ENCODE data around the gene FCMR.

Gene FCMR, protein sequence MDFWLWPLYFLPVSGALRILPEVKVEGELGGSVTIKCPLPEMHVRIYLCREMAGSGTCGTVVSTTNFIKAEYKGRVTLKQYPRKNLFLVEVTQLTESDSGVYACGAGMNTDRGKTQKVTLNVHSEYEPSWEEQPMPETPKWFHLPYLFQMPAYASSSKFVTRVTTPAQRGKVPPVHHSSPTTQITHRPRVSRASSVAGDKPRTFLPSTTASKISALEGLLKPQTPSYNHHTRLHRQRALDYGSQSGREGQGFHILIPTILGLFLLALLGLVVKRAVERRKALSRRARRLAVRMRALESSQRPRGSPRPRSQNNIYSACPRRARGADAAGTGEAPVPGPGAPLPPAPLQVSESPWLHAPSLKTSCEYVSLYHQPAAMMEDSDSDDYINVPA

DNA sequence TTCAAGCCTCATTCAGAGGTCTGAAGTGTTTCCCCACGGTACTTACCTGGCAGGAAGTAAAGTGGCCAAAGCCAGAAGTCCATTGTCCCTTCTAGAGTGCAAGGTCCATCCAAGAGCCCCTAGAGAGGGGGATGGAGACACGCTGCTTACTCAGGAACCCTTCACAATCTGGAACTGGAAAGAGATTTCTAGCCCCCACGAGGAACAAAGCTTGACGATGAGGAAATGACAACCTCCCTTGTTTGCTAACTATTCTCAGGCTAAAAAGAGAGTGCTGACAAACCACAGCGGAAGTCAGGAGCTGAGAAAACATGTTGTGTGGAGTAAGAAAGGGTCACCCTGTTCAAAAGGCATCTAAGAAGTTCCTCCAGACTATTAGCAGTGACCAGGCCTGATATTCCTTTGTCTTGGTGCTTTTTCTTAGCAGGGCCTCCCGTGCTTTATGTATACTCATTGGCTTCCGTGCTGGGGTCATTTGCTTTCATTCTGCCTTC, at the start of gene FCMR:
TSS of gene FCMR (minus strand) at position 170 of the 494 bp plus-strand sequence. CDS start at position 83, 87 bp downstream.
- Mint-ChIP-seq H3K36me3 (ENCODE audit: low read depth) (peaks cover 19% of the 10 kb centered on the region), H3K9me3 (no peaks in the 10 kb centered on the region), H3K4me3 (no peak within 1 kb of the TSS), H3K27me3 (no peaks in the 10 kb centered on the region), H3K4me1 (peaks cover 33% of the 10 kb centered on the region), H3K27ac (no peak within 1 kb of the TSS)
- ATAC-seq, result no peak
- DNase-seq, result no peak

DNA sequence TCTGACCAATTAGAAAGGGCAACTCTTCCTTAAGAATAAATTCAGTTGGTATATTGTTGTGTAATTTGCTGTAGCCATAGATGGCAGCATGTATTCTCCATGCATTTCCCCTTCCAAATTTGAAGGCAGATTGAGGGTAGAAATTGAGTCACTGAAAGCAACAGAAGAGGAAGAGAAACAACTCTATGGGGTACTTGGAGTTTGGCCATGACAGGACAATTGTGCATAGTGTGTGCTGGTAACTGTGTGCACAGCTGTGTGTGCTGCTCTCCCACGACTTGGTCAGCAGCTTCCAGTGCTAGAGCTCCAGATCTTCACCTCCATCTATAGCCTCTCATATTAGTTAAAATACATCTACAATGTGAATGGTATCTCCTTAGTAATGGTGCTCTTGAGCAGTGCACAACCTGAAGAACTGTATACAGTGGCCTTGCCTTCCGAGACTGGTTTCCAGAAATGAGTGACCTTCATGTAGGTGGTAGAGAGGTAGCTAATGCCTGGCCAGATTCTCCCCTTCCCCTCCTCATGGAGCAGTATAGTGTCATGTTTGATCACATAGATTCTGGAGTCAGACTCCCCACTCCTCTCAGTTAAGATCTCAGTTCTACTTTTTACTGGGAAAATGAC, 49.4 kb upstream of the FCMR start:
- H3K27ac Mint-ChIP-seq, result no peak overlapping the region
- DNase-seq (no peak), ATAC-seq (no peak)
- no peaks in the 10 kb centered on the region for H3K36me3 Mint-ChIP-seq (ENCODE audit: low read depth)
- H3K4me3 Mint-ChIP-seq, result no peak overlapping the region
- H3K27me3 Mint-ChIP-seq, result no peaks in the 10 kb centered on the region
- peaks cover 19% of the 10 kb centered on the region for H3K4me1 Mint-ChIP-seq
- no peaks in the 10 kb centered on the region for H3K9me3 Mint-ChIP-seq

DNA sequence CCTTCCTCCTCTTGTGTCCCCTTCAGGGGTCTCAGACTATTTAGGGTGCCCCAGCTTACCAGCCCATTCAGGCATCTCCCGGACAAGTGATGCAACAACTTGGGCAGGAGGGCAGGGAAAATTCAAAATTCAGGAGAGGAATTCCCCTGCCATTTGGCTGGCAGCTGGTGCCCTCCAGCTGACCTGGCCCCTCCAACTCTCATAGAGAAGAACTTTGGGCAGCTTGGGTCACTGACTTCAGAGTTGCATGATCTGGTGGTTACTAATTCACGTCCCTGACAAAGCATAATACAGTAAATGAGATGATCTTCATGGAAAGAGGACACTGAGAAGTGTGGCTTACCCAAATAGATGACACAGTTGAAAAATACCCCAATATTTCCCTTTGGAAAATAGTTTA, 48.7 kb upstream of the FCMR start, which contains the start of gene FCAMR:
TSS of gene FCAMR (minus strand) at position 15 of the 400 bp plus-strand sequence. CDS start 335 bp downstream, outside the sequence.
- H3K9me3 Mint-ChIP-seq, result no peaks in the 10 kb centered on the region
- no peaks in the 10 kb centered on the region for H3K36me3 Mint-ChIP-seq (ENCODE audit: low read depth)
- no peak within 1 kb of the TSS for H3K4me3 Mint-ChIP-seq
- no peak for ATAC-seq
- H3K27me3 Mint-ChIP-seq, result no peaks in the 10 kb centered on the region
- H3K27ac Mint-ChIP-seq, result no peak within 1 kb of the TSS
- H3K4me1 Mint-ChIP-seq, result peaks cover 19% of the 10 kb centered on the region
- DNase-seq, result no peak

DNA sequence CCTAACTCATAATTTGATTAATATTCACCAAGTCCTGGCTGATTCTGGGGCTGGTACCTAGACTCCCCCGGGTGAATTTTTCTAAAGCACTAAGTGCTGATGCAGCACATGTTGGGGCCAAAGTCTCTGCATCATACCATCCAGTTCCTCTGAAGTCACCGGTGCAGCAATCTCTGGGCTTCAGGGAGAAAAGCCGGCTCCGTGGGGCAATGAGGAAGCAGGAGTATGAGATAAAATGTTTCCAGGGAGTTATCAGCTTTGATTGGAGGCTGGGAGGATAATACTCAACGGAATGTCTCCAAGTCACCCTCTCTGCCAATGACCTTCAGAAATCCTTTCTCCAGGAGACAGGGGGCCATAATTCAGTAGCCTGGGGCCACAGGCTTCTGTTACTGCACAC, 47.3 kb upstream of the FCMR start:
- Mint-ChIP-seq H3K4me3 (no peak overlapping the region), H3K9me3 (no peaks in the 10 kb centered on the region)
- DNase-seq, result no peak

DNA sequence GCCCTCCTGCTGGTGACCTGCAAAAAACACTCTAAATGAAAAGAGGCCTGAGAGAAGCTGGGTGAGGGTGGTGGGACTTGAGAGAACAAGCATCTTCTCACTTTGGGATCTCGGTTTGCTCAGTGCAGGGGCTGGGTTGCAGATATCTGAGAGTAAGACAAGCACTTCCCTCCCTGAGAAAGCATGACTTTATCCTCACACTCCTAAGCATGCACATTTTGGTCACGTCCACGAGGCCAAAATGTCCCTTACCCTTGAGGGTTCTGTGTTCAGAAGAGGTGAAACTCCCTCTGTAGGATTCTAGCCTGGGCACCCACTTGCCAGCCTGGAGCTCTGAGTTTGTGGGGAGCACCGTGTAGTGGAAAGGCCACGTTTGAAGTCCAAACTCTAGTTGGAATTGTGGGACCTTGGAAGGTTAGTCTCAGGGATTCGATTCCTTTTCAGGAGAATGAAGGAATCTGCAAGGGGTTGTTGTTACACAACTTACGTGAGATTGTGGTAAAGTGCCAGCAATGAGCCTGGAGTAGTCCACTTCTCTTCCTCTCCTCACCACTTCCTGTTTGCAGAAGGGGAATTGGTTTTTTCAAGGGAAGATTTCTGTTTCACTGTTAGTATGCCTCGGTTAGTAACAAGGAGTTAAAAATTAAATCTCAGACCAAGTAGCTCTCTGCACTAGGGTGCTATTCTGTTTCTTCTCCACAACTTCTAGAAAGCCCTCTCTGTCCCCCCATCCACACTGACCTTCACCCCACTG, 45.5 kb upstream of the FCMR start:
- Mint-ChIP-seq H3K4me1 (peaks cover 29% of the 10 kb centered on the region), H3K4me3 (no peak overlapping the region), H3K27me3 (no peaks in the 10 kb centered on the region), H3K9me3 (no peaks in the 10 kb centered on the region), H3K36me3 (ENCODE audit: low read depth) (no peaks in the 10 kb centered on the region), H3K27ac (no peak overlapping the region)
- ATAC-seq (peak; percentile 38), DNase-seq (no peak)

More for the DNA sequence above, 47.3 kb upstream of the FCMR start:
- H3K27ac Mint-ChIP-seq, result no peak overlapping the region
- no peak for ATAC-seq
- H3K4me1 Mint-ChIP-seq, result peaks cover 19% of the 10 kb centered on the region
- no peaks in the 10 kb centered on the region for H3K36me3 Mint-ChIP-seq (ENCODE audit: low read depth)
- no peaks in the 10 kb centered on the region for H3K27me3 Mint-ChIP-seq

DNA sequence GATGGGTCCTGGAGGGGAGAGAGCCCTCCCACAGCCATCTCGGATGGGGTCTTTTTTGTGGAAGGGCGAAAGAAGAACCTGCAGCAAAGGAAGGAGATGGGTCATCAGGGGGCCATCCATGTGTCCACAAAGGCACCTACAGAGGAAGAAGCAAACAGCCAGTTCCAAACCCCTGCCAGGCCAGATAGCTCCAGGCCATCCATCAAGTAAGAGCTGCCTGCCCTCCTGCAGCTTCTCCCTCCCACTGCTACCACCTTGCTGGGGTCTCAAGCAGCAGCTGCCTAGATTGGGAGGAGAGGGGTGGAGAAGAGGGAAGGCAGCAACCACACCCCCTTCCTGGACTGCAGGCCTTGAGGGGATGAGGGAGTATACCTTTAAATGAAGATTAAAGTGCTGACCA, 44.0 kb upstream of the FCMR start:
- Mint-ChIP-seq H3K27me3 (no peaks in the 10 kb centered on the region), H3K9me3 (no peaks in the 10 kb centered on the region), H3K4me1 (peaks cover 33% of the 10 kb centered on the region), H3K36me3 (ENCODE audit: low read depth) (no peaks in the 10 kb centered on the region), H3K4me3 (no peak overlapping the region), H3K27ac (no peak overlapping the region)
- DNase-seq, result no peak
- no peak for ATAC-seq

DNA sequence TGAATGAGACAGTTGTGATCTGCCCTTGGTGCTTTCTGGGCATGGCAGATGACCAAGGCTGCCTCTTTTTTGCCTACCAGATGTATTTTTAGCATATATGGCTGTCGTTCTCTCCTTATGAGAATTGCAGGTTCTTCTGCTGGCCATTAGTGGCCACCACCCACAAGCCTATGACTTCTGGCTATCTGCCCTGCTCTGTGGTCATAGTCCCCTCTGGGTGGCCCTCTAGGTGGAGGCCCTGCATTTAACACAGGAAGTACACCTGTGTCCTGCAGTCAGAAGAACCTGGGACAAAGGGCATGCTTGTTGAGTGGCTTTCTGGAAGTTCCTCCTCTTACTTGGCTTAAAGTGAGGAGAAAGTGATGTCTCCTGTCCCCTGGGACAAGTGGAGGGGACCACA, 42.0 kb upstream of the FCMR start:
- Mint-ChIP-seq H3K36me3 (ENCODE audit: low read depth) (no peaks in the 10 kb centered on the region), H3K27ac (no peak overlapping the region), H3K27me3 (peaks cover 3% of the 10 kb centered on the region), H3K4me1 (peaks cover 33% of the 10 kb centered on the region), H3K9me3 (no peaks in the 10 kb centered on the region), H3K4me3 (no peak overlapping the region)
- no peak for DNase-seq
- no peak for ATAC-seq

DNA sequence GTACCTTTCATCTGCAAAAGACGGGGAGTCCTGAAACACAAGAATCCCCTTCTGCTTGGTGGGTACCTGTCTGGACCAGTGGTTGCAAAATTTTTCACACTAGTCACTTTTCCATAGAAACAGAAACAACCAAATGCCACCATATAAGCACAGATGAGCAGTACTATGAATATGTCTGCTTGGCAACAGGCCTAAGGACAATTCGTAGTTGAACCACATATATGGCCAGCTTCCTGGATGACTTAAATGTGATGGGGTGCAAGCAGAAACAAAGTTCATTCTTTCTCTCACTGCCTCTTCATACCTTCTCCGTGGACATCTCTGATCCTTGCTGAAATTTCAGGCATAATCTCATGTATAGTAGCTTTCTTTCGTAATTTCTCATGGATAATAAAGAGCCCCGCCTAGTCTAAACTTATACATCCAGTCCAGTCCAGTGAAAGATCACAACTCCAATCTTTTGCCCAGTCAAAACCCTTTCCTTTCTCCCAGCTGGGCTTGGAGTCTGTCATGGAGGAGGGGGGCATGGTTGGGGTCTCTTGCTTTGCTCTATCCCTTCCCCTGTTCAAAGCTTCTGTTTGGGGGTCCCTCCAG, 41.5 kb upstream of the FCMR start:
- Mint-ChIP-seq H3K4me1 (peaks cover 30% of the 10 kb centered on the region), H3K27me3 (peaks cover 3% of the 10 kb centered on the region), H3K36me3 (ENCODE audit: low read depth) (no peaks in the 10 kb centered on the region), H3K27ac (no peak overlapping the region), H3K9me3 (no peaks in the 10 kb centered on the region), H3K4me3 (no peak overlapping the region)
- peak; percentile 47 for ATAC-seq
- no peak for DNase-seq

DNA sequence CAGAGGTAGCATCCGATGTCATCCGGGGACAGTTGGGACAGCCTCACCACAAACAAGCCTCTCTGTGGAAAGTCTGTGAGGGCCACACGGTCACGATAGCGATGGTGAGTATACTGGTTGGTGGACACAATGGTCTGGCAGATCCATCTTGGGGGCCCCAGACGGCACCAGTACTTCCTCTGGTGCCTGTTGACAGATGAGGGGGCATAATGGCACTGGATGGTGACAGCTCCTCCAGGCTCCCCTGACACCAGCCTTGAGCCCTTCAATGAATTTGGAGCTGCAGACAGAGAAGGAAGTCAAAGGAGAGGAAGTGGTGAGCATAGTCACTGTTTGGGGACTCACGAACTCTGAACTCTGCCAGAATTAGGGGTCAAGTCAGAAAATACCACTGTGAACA, 40.5 kb upstream of the FCMR start:
- H3K27ac Mint-ChIP-seq, result no peak overlapping the region
- peaks cover 21% of the 10 kb centered on the region for H3K4me1 Mint-ChIP-seq
- H3K27me3 Mint-ChIP-seq, result peaks cover 3% of the 10 kb centered on the region
- no peak for ATAC-seq
- H3K9me3 Mint-ChIP-seq, result no peaks in the 10 kb centered on the region
- H3K4me3 Mint-ChIP-seq, result no peak overlapping the region
- H3K36me3 Mint-ChIP-seq (ENCODE audit: low read depth), result no peaks in the 10 kb centered on the region
- DNase-seq, result no peak

DNA sequence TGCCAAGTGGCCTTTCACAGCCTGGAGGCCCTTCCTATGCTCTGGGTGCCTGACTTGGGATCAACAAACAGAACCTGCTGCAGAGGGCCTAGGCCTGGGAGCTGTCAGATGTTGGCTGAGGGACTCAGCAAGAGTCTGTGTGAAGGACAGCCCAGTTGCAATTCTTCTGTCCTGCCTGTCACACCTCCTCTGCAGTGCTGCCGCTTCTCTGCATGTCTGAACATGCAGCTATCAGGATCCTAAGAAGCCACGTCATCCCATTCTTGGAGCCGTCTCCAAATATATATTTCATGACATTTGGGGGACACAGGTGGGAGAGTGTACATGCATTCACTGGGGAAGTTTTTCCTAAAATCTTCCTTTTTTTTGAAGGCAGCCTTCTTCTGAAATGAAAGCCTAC, 39.9 kb upstream of the FCMR start:
- no peak overlapping the region for H3K27ac Mint-ChIP-seq
- H3K9me3 Mint-ChIP-seq, result no peaks in the 10 kb centered on the region
- DNase-seq (no peak), ATAC-seq (no peak)
- no peak overlapping the region for H3K4me3 Mint-ChIP-seq
- H3K36me3 Mint-ChIP-seq (ENCODE audit: low read depth), result no peaks in the 10 kb centered on the region
- peaks cover 3% of the 10 kb centered on the region for H3K27me3 Mint-ChIP-seq
- H3K4me1 Mint-ChIP-seq, result peaks cover 16% of the 10 kb centered on the region

DNA sequence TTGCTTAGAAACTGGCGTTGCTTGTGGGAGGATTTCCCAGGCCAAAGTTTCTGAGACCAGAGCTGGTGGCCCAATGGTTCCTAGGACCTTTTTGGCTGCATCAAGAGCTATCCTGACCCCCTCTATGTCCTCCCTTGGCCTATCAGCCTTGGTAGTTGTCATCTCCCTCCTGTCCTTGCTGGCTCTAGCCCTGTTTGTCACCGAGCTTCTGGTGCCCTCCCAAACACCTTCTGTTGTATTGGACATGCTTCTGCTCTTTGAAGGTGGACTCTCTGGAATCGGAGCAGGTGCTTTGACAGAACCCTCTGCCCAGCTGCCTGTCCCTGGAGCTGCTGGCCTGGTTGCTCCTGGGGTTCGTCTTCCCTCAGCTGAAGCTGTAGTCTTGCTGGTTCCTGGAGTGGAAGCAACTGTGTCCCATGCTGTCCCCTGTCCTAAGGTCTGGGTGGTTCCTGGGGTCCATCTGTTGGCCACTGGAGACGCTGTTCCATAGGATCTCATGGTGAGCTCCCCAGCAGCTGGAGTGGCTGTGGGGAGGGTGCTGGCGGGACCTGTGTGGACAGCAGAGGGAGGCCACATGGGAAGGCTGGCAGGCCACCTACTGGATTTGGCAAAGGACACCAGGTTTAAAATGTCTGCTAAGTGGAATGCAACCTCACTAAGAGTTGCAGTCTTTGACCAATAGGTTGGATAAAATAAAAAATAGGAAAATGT, 39.1 kb upstream of the FCMR start:
- H3K36me3 Mint-ChIP-seq (ENCODE audit: low read depth), result no peaks in the 10 kb centered on the region
- H3K27ac Mint-ChIP-seq, result no peak overlapping the region
- H3K4me3 Mint-ChIP-seq, result no peak overlapping the region
- H3K9me3 Mint-ChIP-seq, result no peaks in the 10 kb centered on the region
- peaks cover 3% of the 10 kb centered on the region for H3K27me3 Mint-ChIP-seq
- peaks cover 14% of the 10 kb centered on the region for H3K4me1 Mint-ChIP-seq
- DNase-seq (no peak), ATAC-seq (no peak)

DNA sequence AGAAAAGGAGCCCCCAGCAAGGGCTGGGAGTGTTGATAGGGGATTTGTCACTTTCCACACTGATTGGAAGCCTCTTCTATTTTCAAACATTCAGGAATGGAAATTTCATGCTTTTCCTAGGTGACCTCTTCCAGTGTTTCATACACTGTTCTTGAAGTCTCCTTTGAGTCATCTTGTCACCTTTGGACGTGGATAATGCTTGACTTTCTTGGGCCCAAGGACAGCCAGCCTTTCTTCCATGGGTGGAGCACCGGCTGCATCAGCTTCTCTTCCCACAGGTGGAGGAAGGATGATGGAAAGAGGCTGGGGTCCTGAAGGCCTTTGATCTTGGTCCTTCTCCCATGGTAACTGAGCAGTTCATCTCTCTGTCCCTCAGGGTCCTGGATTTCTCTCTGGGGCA, 36.4 kb upstream of the FCMR start:
- Mint-ChIP-seq H3K36me3 (ENCODE audit: low read depth) (no peaks in the 10 kb centered on the region), H3K27me3 (peaks cover 3% of the 10 kb centered on the region), H3K4me1 (peaks cover 24% of the 10 kb centered on the region), H3K4me3 (no peak overlapping the region), H3K27ac (no peak overlapping the region), H3K9me3 (no peaks in the 10 kb centered on the region)
- ATAC-seq (no peak), DNase-seq (no peak)

DNA sequence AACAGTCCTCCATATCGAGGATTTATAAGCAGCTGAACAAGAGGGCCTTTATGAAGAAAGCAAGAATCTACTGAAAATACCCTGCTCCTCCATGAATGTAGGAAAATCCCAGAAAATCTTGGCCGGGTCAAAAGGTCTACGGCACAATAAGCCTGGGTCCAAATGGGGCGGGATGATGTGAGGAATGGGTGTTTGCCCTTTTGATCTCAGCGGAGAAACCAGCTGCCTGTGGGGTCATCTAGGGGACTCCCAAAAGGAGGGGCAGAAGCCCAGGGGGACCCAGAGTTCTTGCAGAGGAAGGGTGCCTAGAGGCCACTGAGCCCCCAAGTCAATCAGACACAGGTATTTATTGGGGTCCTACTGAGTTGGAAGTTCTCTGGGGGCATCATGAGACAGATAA, 35.9 kb upstream of the FCMR start:
- DNase-seq (no peak), ATAC-seq (no peak)
- Mint-ChIP-seq H3K36me3 (ENCODE audit: low read depth) (no peaks in the 10 kb centered on the region), H3K9me3 (no peaks in the 10 kb centered on the region), H3K27ac (no peak overlapping the region), H3K27me3 (peaks cover 3% of the 10 kb centered on the region), H3K4me1 (peaks cover 21% of the 10 kb centered on the region), H3K4me3 (no peak overlapping the region)
